ENCODE results near the gene EPAS1. TPM values are rescaled to one million over a fixed set of nuclear protein-coding genes. Genes with fewer than 3 reads are reported as not detected.

Gene EPAS1
- total and polyA plus RNA-seq, 2 experiments from 2014 or later, result 1.4 to 4.8 TPM

- Histone ChIP-seq H3K4me3 (no peak overlapping the region), H3K27ac (no peak overlapping the region), H3K9me3 (ENCODE audit: low read depth) (no peaks in the 10 kb centered on the region), H3K4me1 (ENCODE audit: low read depth) (no peaks in the 10 kb centered on the region), H3K27me3 (no peaks in the 10 kb centered on the region), H3K36me3 (no peaks in the 10 kb centered on the region)
- no peak for DNase-seq (ENCODE audit: low read depth in 1 of 2, low spot score in 1 of 2)
- no peak for TF ChIP-seq CTCF (IDR thresholded peaks at IDR 0.05; ENCODE audit: low read depth, low read length)
Observed at GRCh38 chr2:46409756-46410155, 112.5 kb downstream of the EPAS1 start.

GRCh38 chr2:46410273-46411244 lies 113.4 kb downstream of the EPAS1 start:
- Histone ChIP-seq H3K27me3 (no peaks in the 10 kb centered on the region), H3K4me1 (ENCODE audit: low read depth) (no peaks in the 10 kb centered on the region), H3K27ac (no peak overlapping the region), H3K9me3 (ENCODE audit: low read depth) (no peaks in the 10 kb centered on the region), H3K36me3 (no peaks in the 10 kb centered on the region), H3K4me3 (no peak overlapping the region)
- no peak for DNase-seq (ENCODE audit: low read depth in 1 of 2, low spot score in 1 of 2)
- no peak for TF ChIP-seq CTCF (IDR thresholded peaks at IDR 0.05; ENCODE audit: low read depth, low read length)

GRCh38 chr2:46411245-46411641 lies 114.0 kb downstream of the EPAS1 start:
- Histone ChIP-seq H3K27ac (no peak overlapping the region), H3K4me3 (no peak overlapping the region), H3K9me3 (ENCODE audit: low read depth) (no peaks in the 10 kb centered on the region), H3K4me1 (ENCODE audit: low read depth) (no peaks in the 10 kb centered on the region), H3K27me3 (no peaks in the 10 kb centered on the region), H3K36me3 (no peaks in the 10 kb centered on the region)
- no peak for TF ChIP-seq CTCF (IDR thresholded peaks at IDR 0.05; ENCODE audit: low read depth, low read length)
- DNase-seq (ENCODE audit: low read depth in 1 of 2, low spot score in 1 of 2), result no peak

GRCh38 chr2:46411985-46412384 lies 114.8 kb downstream of the EPAS1 start:
- TF ChIP-seq CTCF (IDR thresholded peaks at IDR 0.05; ENCODE audit: low read depth, low read length), result no peak
- no peaks in the 10 kb centered on the region for H3K27me3 ChIP-seq
- no peaks in the 10 kb centered on the region for H3K36me3 ChIP-seq
- no peaks in the 10 kb centered on the region for H3K4me1 ChIP-seq (ENCODE audit: low read depth)
- H3K4me3 ChIP-seq, result no peak overlapping the region
- no peak for DNase-seq (ENCODE audit: low read depth in 1 of 2, low spot score in 1 of 2)
- no peak overlapping the region for H3K27ac ChIP-seq
- H3K9me3 ChIP-seq (ENCODE audit: low read depth), result no peaks in the 10 kb centered on the region

- H3K27ac ChIP-seq, result no peak overlapping the region
- H3K36me3 ChIP-seq, result no peaks in the 10 kb centered on the region
- H3K9me3 ChIP-seq (ENCODE audit: low read depth), result no peaks in the 10 kb centered on the region
- TF ChIP-seq CTCF (IDR thresholded peaks at IDR 0.05; ENCODE audit: low read depth, low read length), result no peak
- no peak for DNase-seq (ENCODE audit: low read depth in 1 of 2, low spot score in 1 of 2)
- no peaks in the 10 kb centered on the region for H3K27me3 ChIP-seq
- H3K4me1 ChIP-seq (ENCODE audit: low read depth), result no peaks in the 10 kb centered on the region
- H3K4me3 ChIP-seq, result no peak overlapping the region
Observed at GRCh38 chr2:46413111-46413510, 115.9 kb downstream of the EPAS1 start.

Measured in cardiac muscle cell (in vitro differentiated cells and primary cell).